HG02943 (cell line): ENCODE results near the gene NTN3.
"Not testable (repeated sequence)": the region's sequence is repeated elsewhere in the genome, so short reads cannot be mapped to it uniquely, and the experiment has no call there.

Source experiments
- ATAC-seq: cut with Tn5 transposase; IDR thresholded peaks from one replicate; pipeline ENCODE4 v1.9.1; 2021; ENCODE audit warnings: mild to moderate bottlenecking, low read depth, moderate library complexity; ENCODE audit not compliant: unreplicated experiment

The NTN3 gene

GRCh38 chr16:2476741-2477140, 5.6 kb downstream of the NTN3 start:
- ATAC-seq = no peak

- no peak for ATAC-seq
These were observed 6.2 kb downstream of the NTN3 start for GRCh38 chr16:2477327-2477726.

- ATAC-seq = no peak
These were observed 7.2 kb downstream of the NTN3 start for GRCh38 chr16:2478279-2478678.

DNA sequence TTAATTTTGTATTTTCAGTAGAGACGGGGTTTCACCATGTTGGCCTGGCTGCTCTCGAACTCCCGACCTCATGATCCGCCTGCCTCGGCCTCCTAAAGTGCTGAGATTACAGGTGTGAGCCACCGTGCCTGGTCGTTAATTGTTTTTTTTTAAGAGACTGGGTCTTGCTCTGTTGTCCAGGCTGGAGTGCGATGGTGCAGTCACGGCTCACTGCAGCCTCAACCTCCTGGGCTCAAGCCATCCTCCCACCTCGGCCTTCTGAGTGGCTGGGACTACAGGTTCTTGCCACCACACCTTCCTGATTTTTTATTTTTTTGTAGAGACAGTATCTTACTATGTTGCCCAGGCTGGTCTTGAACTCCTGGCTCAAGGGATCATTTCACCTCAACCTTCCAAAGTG, 8.9 kb downstream of the NTN3 start:
- ATAC-seq = not testable (repeated sequence)

DNA sequence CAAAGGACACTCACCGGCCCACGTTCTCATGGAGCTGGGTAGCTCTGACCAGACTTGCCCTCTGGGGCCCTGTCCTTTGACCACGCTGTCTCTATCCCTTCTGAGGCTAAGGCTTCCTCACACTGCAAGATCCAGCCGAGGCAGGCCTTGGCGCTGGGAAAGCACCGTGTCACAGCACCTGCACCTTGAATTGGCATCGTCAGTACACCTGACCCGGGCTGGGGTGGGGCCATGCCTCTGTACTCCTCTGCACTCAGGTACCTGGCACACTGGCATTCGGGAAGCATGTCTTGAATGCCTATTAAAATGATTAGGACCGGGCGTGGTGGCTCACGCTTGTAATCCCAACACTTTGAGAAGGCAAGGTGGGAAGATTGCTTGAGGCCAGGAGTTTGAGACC, 9.9 kb downstream of the NTN3 start:
- ATAC-seq = no peak

DNA sequence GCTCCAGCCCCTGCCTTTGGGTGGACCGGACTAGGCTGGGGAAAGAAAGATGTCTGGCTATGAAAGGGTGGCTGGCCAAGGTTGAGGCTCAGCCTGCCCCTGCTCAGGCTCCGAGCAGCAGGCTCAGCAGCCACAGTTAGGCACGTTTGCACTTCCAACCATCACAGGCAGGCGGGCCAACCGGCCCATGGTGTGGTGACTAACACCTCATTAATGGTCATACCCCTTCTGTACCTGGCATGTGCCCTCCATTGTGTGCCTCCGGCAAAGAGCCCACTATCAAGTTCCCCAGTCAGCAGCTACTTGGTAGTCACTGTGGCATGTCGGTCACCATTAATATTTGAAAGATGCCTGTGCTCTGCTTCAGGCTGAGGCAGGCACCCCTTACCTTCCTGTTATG, 10.6 kb downstream of the NTN3 start:
- no peak for ATAC-seq

DNA sequence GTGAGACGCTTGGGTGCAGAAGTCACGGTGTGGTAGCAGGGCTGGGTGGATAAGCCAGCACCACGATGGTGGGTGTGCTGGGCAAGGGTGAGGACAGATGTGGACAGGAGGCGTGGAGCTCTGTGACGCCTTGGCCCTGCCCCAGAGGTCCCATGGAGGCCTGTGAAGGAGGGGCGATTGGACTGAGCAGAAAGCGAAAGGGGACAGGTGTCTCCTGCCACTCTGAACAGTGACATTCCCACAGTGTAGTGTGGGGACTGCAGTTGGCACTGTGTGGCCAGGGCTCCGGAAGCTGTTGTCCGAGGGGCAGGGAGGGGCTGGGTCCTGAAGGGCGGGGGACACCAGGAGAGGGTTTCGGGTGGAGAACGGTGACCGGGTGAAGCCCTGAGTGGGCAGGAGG, 11.2 kb downstream of the NTN3 start:
- no peak for ATAC-seq

DNA sequence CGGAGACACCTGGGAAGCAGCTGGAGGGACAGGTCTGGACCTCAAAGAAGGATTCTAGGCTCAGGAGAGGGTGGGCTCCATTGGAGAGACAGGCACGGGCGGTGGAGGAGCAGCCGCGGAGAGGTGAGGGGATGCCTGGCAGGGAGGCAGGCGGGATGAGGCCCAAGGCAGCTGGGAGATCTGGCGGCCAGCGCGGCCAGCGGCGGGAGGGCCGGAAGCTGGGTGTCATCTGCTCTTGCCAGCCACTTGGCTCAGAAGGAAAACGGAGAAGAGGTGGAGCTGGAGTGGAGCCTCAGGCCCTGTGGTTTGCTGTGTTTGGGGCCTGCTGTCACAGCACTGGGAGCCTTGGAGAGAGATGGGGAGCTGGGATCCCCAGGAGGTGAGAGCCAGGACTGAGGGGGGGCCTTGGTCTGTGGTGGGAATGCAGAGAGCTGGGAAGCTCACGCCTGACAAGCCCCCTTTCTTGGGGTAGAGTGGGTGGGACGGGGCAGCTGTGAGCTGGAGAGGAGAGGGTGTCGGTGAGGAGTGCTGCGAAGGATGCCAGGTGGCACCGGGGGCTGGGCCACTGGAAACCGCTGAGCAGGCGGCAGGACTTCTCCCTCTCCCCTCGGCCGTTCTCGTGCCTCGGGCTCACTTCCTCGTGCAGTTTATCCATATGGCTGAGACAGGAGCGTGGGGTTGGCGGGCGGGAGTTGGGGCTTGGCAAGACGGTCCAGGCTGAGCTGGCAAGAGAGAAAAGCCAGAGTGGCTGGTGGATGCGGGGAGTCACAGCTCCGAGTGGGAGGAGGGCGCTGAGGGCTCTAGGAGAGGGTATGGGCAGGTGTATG, 11.8 kb downstream of the NTN3 start:
- ATAC-seq = no peak

GRCh38 chr16:2483939-2484897, 13.1 kb downstream of the NTN3 start:
- ATAC-seq = no peak

DNA sequence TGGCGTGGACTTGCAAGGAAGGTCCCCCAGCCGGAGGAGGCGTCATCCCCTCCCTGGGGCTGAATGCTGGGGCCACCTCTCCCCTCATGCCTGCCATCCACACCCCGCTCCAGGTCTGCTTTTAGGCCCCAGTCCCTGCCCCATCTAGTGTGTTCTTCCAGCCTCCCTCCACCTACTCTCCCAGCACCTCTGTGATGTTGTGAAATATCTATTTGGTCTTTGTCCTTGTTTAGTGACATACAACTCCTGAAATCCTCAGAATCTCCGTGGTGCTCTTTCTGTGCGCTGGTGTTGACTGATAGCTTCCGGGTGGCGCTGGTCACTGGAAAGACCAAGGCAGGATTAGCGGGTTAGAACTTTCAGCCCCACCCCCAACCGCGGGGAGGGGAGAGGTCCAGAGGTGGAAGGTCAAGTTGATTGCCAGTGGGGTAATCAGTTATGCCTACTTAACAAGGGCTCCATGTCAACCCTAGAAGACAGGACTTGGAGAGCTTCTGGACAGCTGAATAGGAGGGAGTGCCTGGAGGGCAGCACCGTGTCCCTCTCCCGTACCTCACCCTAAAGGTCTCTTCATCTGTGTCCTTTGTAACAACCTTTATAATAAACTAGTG, 13.9 kb downstream of the NTN3 start:
- no peak for ATAC-seq

GRCh38 chr16:2485811-2486507, 14.9 kb downstream of the NTN3 start:
- ATAC-seq = no peak

DNA sequence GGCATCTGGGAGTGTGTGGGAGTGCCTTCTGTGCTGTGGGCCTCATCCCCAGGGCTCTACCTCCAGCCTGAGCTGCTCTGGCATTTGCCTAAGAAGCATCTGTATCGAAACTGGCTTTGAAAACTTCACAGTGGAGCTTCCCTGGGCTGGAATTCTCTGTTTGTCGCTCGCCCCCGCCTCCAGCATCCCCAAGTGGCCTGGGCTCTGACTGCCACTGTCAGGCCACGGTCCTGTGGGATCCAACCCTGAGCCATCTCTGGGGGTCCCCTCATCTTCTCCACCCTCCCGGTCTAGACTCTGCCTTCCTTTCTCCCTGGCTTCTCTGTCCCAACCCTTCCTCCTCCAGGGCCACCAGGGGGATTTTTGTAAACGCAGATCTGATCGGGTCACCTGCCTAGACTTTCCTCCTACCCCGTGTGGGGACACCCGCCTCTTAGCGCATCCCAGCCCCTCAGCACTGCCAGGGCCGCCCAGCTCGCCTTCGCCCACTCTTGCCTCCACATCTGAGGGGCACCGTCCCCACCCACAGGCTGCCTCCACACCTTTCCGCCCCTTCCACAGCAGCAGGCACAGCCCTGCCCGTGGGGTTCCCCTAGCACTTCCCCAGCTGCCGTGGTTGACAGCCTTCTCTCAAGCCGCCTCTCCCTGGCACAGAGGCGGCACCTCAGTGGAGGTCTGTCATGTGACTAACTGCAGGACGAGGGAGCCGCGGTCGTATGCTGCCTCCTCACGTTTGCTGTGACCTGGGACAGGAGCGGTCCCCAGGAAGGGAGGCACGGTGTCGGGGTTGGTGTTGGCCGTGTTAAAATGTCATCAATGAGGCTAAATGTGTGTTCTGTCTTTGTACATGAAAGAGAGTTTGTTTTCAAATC, 15.8 kb downstream of the NTN3 start:
- ATAC-seq = no peak

DNA sequence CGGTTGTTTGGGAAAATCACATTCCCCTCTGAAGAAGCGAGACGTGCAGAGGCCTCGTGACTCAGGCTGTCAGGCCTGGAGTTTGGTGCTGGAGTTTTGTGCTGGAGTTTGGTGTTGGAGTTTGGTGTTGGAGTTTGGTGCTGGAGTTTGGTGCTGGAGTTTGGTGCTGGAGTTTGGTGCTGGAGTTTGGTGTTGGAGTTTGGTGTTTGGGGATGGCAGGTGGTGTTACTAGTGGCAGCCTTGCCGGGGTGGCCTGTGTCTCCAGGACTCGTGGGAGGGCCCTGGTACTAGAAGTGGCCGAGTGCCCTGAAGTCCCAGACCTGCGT, 16.4 kb downstream of the NTN3 start:
- no peak for ATAC-seq

GRCh38 chr16:2487903-2488531, 16.9 kb downstream of the NTN3 start:
- ATAC-seq = no peak

GRCh38 chr16:2489581-2489980, 18.5 kb downstream of the NTN3 start:
- ATAC-seq = no peak

GRCh38 chr16:2490190-2491105, 19.4 kb downstream of the NTN3 start:
- no peak for ATAC-seq

- no peak for ATAC-seq
These were observed 21.2 kb downstream of the NTN3 start for GRCh38 chr16:2492292-2492691.

DNA sequence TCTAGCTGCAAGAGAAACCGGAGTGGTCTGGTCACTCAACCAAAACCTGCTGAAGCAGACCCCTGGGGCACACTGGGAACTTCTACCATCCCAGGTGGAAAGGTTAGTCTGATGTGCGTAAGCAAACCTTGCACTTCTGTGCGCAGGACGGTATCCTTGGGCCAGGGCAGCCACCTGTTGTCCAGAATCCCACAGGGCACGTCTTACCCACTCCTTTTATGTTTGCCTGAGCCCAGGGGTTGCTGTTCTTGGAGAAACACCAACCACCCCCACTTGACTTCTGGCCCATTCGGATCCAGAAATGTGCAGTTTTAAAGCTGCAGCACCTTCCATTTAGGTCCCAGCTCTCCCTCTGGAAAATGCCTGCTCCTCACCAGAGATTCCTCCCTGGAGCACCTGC, 22.5 kb downstream of the NTN3 start:
- ATAC-seq = no peak
